GM18520 (cell line): ENCODE results near the gene ACTC1.

ENCODE experiments used
- ATAC-seq: cut with Tn5 transposase; IDR thresholded peaks from one replicate; pipeline ENCODE4 v1.9.1; 2021; ENCODE audit not compliant: unreplicated experiment

ACTC1 gene

GRCh38 chr15:34802371-34802770 lies 7.0 kb upstream of the ACTC1 start:
- no peak for ATAC-seq

GRCh38 chr15:34799149-34800101 lies 4.1 kb upstream of the ACTC1 start:
- ATAC-seq, result no peak

- no peak for ATAC-seq
Measured at GRCh38 chr15:34796847-34797435, 1.6 kb upstream of the ACTC1 start.

- no peak for ATAC-seq
Measured at GRCh38 chr15:34794590-34795206, 651 bp downstream of the ACTC1 start.

- ATAC-seq, result no peak
Measured at GRCh38 chr15:34793901-34794300, 1.4 kb downstream of the ACTC1 start.

GRCh38 chr15:34793071-34793470 lies 2.3 kb downstream of the ACTC1 start:
- no peak for ATAC-seq

GRCh38 chr15:34791701-34792100 lies 3.6 kb downstream of the ACTC1 start:
- no peak for ATAC-seq

- ATAC-seq, result no peak
Measured at GRCh38 chr15:34790121-34790520, 5.2 kb downstream of the ACTC1 start.

- no peak for ATAC-seq
Measured at GRCh38 chr15:34789326-34789725, 6.0 kb downstream of the ACTC1 start.

- ATAC-seq, result no peak
Measured at GRCh38 chr15:34786206-34786605, 9.1 kb downstream of the ACTC1 start.

GRCh38 chr15:34783991-34784390 lies 11.4 kb downstream of the ACTC1 start:
- no peak for ATAC-seq

GRCh38 chr15:34783431-34783830 lies 11.9 kb downstream of the ACTC1 start:
- no peak for ATAC-seq

GRCh38 chr15:34782901-34783300 lies 12.4 kb downstream of the ACTC1 start:
- no peak for ATAC-seq

- no peak for ATAC-seq
Measured at GRCh38 chr15:34780725-34781124, 14.6 kb downstream of the ACTC1 start.

GRCh38 chr15:34776606-34777105 lies 18.7 kb downstream of the ACTC1 start:
- ATAC-seq, result no peak

GRCh38 chr15:34773917-34774316 lies 21.4 kb downstream of the ACTC1 start:
- no peak for ATAC-seq

- ATAC-seq, result no peak
Measured at GRCh38 chr15:34773013-34773412, 22.3 kb downstream of the ACTC1 start.

GRCh38 chr15:34772312-34772711 lies 23.0 kb downstream of the ACTC1 start:
- ATAC-seq, result no peak

GRCh38 chr15:34769711-34770110 lies 25.6 kb downstream of the ACTC1 start:
- no peak for ATAC-seq

GRCh38 chr15:34768530-34768929 lies 26.8 kb downstream of the ACTC1 start:
- ATAC-seq, result no peak

- no peak for ATAC-seq
Measured at GRCh38 chr15:34765741-34766140, 29.6 kb downstream of the ACTC1 start.

- ATAC-seq, result no peak
Measured at GRCh38 chr15:34760909-34761308, 34.4 kb downstream of the ACTC1 start.
